GM13976 (cell line): Measurements from ENCODE around the gene CELA1.

Source experiments
- DNase-seq: peaks from one replicate; pipeline ENCODE4 v3.0.0; 2012; ENCODE audit warnings: low spot score
- in situ Hi-C: fragments of 300-500 bp; cut with MboI; formaldehyde crosslinking; loops from one replicate; pipeline ENCODE4 v1.12.0; 2022; ENCODE audit warnings: low sequenced_read_pairs, mixed read lengths, inconsistent platforms; ENCODE audit not compliant: unreplicated experiment
- TF ChIP-seq, protein P1 (sequence below): IDR thresholded peaks from 2 replicates; pipeline ENCODE4 v1.5.1; 2012; ENCODE audit warnings: borderline replicate concordance, mild to moderate bottlenecking; ENCODE audit not compliant: insufficient read depth; ENCODE audit errors: extremely low read depth, missing control alignments, control extremely low read depth

The CELA1 gene

GRCh38 chr12:51326698-51327439 lies 19.6 kb downstream of the CELA1 start:
- TF ChIP-seq, protein P1, sequence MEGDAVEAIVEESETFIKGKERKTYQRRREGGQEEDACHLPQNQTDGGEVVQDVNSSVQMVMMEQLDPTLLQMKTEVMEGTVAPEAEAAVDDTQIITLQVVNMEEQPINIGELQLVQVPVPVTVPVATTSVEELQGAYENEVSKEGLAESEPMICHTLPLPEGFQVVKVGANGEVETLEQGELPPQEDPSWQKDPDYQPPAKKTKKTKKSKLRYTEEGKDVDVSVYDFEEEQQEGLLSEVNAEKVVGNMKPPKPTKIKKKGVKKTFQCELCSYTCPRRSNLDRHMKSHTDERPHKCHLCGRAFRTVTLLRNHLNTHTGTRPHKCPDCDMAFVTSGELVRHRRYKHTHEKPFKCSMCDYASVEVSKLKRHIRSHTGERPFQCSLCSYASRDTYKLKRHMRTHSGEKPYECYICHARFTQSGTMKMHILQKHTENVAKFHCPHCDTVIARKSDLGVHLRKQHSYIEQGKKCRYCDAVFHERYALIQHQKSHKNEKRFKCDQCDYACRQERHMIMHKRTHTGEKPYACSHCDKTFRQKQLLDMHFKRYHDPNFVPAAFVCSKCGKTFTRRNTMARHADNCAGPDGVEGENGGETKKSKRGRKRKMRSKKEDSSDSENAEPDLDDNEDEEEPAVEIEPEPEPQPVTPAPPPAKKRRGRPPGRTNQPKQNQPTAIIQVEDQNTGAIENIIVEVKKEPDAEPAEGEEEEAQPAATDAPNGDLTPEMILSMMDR, result no peak
- DNase-seq, result peak; percentile 70
- in situ Hi-C loops, result no loop called here

DNA sequence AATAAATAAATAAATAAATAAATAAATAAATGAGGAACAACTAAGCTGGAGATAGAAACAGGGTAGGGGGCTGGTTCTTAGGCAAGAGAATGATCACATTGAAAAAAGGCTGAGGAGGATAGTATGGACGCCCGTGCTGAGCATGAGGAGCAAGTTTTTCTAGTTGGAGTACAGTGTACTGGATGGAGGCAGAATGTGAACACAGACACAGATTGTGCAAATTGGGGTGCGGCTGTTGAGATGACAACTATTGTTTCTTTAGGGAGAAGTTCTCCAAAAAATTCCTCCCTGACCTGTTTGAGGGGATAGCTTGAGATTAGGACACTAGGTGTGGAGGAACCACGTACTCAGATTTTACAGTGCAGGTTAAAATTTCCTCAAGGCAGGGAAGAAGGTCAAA lies 21.5 kb downstream of the CELA1 start:
- in situ Hi-C loops, result no loop called here
- no peak for DNase-seq
- TF ChIP-seq, protein P1, result no peak

GRCh38 chr12:51323966-51324895 lies 22.2 kb downstream of the CELA1 start, which contains the start of gene BIN2:
Gene BIN2 (minus strand): TSS chr12:51324174. CDS start chr12:51324102, 72 bp downstream.
- peak; percentile 90 for DNase-seq
- in situ Hi-C loops, result no loop called here
- TF ChIP-seq, protein P1, result no peak

GRCh38 chr12:51323317-51323960 lies 23.0 kb downstream of the CELA1 start:
- no peak for DNase-seq
- in situ Hi-C loops, result no loop called here
- TF ChIP-seq, protein P1, result no peak

DNA sequence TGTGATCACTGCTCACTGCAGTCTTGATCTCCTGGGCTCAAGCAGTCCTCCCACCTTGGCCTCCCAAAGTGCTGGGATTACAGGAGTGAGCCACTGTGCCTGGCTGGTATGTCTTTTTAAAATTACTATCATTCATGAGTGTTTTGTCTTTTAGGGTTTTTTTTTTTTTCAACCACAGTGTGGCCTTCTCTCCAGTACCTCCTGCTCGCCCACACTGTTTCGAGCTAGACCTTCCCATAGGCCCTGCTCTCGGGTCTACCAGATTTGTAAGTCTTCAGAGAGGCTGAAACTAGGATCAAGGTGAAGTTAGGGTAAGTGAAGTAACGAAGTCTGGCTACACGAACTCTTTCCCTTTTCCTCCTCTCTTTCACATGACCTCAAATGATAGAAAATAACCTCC lies 24.0 kb downstream of the CELA1 start:
- TF ChIP-seq, protein P1, result no peak
- in situ Hi-C loops, result no loop called here
- peak; percentile 65 for DNase-seq

DNA sequence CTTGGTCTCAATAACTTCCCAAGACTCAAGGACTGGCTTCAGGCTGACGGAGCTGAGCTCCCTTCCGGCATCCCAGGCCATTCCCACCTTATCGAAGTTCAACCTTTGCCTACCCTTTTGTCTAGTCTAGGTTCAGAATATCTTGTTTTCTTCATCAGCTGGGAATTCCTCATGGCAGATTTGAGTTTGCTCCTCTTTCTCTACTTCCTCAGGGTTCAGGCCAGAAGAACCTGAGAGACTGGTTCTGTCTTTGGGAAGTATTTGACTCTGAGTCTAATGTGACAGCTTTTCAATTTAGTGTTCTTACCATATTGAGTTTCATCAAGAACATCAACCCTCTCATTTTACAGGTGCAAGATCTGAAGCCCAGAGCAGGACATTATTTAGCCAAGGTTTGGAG lies 24.6 kb downstream of the CELA1 start:
- in situ Hi-C loops, result no loop called here
- DNase-seq, result no peak
- TF ChIP-seq, protein P1, result no peak
